ENCODE measurements around the gene RIPK1. TPM values are rescaled to one million over a fixed set of nuclear protein-coding genes. Genes with fewer than 3 reads are reported as not detected.

Gene RIPK1
- total and polyA plus RNA-seq, 2 of the 8 experiments (the other 6 are each of a cell fraction or from before 2014, with no cell fraction given), result 5.9 to 22.9 TPM

- 81% methylated on average over 5 of the region's 5 CpGs; no CpG with 5 or more reads in 1 of the 2 experiments for WGBS, 2 experiments (ENCODE audit: extremely low coverage in 1 of 2, insufficient coverage in 1 of 2, insufficient read length in 1 of 2, insufficient replicate concordance in 2 of 2, low coverage in 1 of 2, low lambda C conversion rate in 2 of 2, missing lambda C conversion rate in 1 of 2)
- no peak overlapping the region for H2BK5ac ChIP-seq (ENCODE audit: low read depth, low read length)
- no peak for TF ChIP-seq TAF7 (optimal IDR thresholded peaks at IDR 0.05; ENCODE audit: borderline replicate concordance, low read depth, low read length)
- TF ChIP-seq JUN (IDR thresholded peaks at IDR 0.05; ENCODE audit: low read depth, low read length), result no peak
- TF ChIP-seq EZH2 (IDR thresholded peaks at IDR 0.05; ENCODE audit: low read depth, low read length, severe bottlenecking), result no peak
- no peak for TF ChIP-seq POU5F1 (IDR thresholded peaks at IDR 0.05; ENCODE audit: low read depth, low read length)
- no peak for TF ChIP-seq JUND (IDR thresholded peaks at IDR 0.05; ENCODE audit: low read length)
- TF ChIP-seq CEBPB (IDR thresholded peaks at IDR 0.05; ENCODE audit: low read depth, low read length), result no peak
- TF ChIP-seq KDM5A (IDR thresholded peaks at IDR 0.05; ENCODE audit: low read length), result no peak
- TF ChIP-seq RAD21 (IDR thresholded peaks at IDR 0.05 in 1 of 2, conservative IDR thresholded peaks at IDR 0.05 in 1 of 2; ENCODE audit: low read depth in 2 of 2, low read length in 2 of 2), result no peak
- no peak for TF ChIP-seq KDM1A (IDR thresholded peaks at IDR 0.05; ENCODE audit: borderline replicate concordance, low read length)
- TF ChIP-seq ASH2L (IDR thresholded peaks at IDR 0.05; ENCODE audit: low read length), result no peak
- no peak for TF ChIP-seq USF2 (IDR thresholded peaks at IDR 0.05; ENCODE audit: low read length)
These were observed 52.4 kb downstream of the RIPK1 start for GRCh38 chr6:3120765-3121089.

More at GRCh38 chr6:3120765-3121089, 52.4 kb downstream of the RIPK1 start:
- H3K9me3 ChIP-seq (ENCODE audit: insufficient read depth in 2 of 2, low read depth in 1 of 2, low read length in 1 of 2), result no peaks in the 10 kb centered on the region
- no peak overlapping the region for H3K23ac ChIP-seq (ENCODE audit: insufficient read length)
- no peak overlapping the region for H3K14ac ChIP-seq (ENCODE audit: insufficient read length)
- no peaks in the 10 kb centered on the region for H3K27me3 ChIP-seq (replicated peaks in 1 of 4; ENCODE audit: control insufficient read depth in 3 of 4, extremely low read depth in 1 of 4, insufficient read depth in 3 of 4, low read length in 3 of 4)
- no peak overlapping the region for H3K4me3 ChIP-seq (ENCODE audit: extremely low read depth in 1 of 4, insufficient read depth in 2 of 4, low read depth in 3 of 4, low read length in 4 of 4)
- H3K79me1 ChIP-seq (ENCODE audit: low read depth, low read length), result no peaks in the 10 kb centered on the region
- no peak overlapping the region for H3K56ac ChIP-seq (replicated peaks; ENCODE audit: insufficient read length, low read depth, low read length)
- H4K8ac ChIP-seq (ENCODE audit: extremely low read depth, insufficient read depth, low read length), result no peak overlapping the region
- H3K23me2 ChIP-seq (ENCODE audit: low read depth, low read length), result peaks cover 2% of the 10 kb centered on the region; the same call in 1 of the 2 replicates
- H3K27ac ChIP-seq (ENCODE audit: low read depth, low read length), result no peak overlapping the region
- no peak overlapping the region for H2AFZ ChIP-seq (ENCODE audit: low read length)
- H2BK15ac ChIP-seq (ENCODE audit: low read length), result no peak overlapping the region
- H3K9ac ChIP-seq (replicated peaks in 1 of 4; ENCODE audit: extremely low read depth in 1 of 4, low read depth in 3 of 4, low read length in 3 of 4), result no peak overlapping the region
- H3K18ac ChIP-seq (ENCODE audit: extremely low read depth, low read length), result no peak overlapping the region
- H4K20me1 ChIP-seq (replicated peaks in 1 of 2; ENCODE audit: control insufficient read depth in 1 of 2, insufficient read depth in 2 of 2, low read length in 2 of 2), result peaks cover 0 to 2% of the 10 kb centered on the region in 2 experiments
- H3K4me1 ChIP-seq (replicated peaks in 1 of 4; ENCODE audit: control insufficient read depth in 3 of 4, insufficient read depth in 4 of 4, low read length in 3 of 4), result peaks cover 0 to 10% (median 2%) of the 10 kb centered on the region in 4 experiments; a peak in 4 of 7 replicates
- H4K5ac ChIP-seq (ENCODE audit: insufficient read length, low read depth, low read length), result no peak overlapping the region
- no peak overlapping the region for H2BK20ac ChIP-seq (ENCODE audit: low read length)
- H3K4ac ChIP-seq (replicated peaks; ENCODE audit: insufficient read length, low read depth, low read length), result no peak overlapping the region
- H3K36me3 ChIP-seq (ENCODE audit: control insufficient read depth in 2 of 4, insufficient read depth in 4 of 4, low read length in 3 of 4), result no peaks in the 10 kb centered on the region; a peak in 1 of 8 replicates
- ChIA-PET CTCF (ENCODE audit: partially characterized antibody) (interaction anchor here (0.9 to 5.3 kb wide), 6 partner anchors 11 to 131 kb away, joined by 3 to 29 read pairs (median 4); no protein-coding TSS in a partner anchor), POLR2A (ENCODE audit: partially characterized antibody) (interaction anchor here (1.1 to 2.0 kb wide), 5 partner anchors 11 to 126 kb away, joined by 3 to 6 read pairs (median 5); no protein-coding TSS in a partner anchor)
- H3K79me2 ChIP-seq (ENCODE audit: control insufficient read depth in 1 of 2, insufficient read depth in 2 of 2, low read length in 2 of 2), result peaks cover 0 to 8% of the 10 kb centered on the region in 2 experiments; a peak in 2 of 4 replicates
- H4K91ac ChIP-seq (replicated peaks; ENCODE audit: insufficient read length, low read length), result no peak overlapping the region
- no peak for FAIRE-seq
- no peak for DNase-seq (ENCODE audit: low read depth in 1 of 2, low spot score in 2 of 2)
- H2AK5ac ChIP-seq (ENCODE audit: low read depth, low read length), result no peak overlapping the region
- H2BK12ac ChIP-seq (ENCODE audit: low read depth, low read length), result no peak overlapping the region
- no peak overlapping the region for H2BK120ac ChIP-seq (replicated peaks; ENCODE audit: low read depth, low read length)
- no peak overlapping the region for H3K4me2 ChIP-seq (ENCODE audit: insufficient read depth in 1 of 2, low read depth in 2 of 2, low read length in 2 of 2)
